CD4-positive, alpha-beta T cell (primary cell): Measurements from ENCODE around the gene RNASEH2B. TPM values are rescaled to one million over a fixed set of nuclear protein-coding genes. Genes with fewer than 3 reads are reported as not detected.

Source experiments
- ATAC-seq: fragments of 200-7000 bp; cut with Tn5 transposase; one replicate; pipeline ENCODE4 v1.10.0; 2022; ENCODE audit warnings: mild to moderate bottlenecking; ENCODE audit not compliant: poor library complexity
- CTCF ChIA-PET: fragments of 350-600 bp; sonication (Branson Sonifier 250); formaldehyde crosslinking; loops from one replicate; lab custom pipeline; 2021; ENCODE audit warnings: antibody characterized with exemption, inconsistent platforms; lab: Charles Lee
- POLR2A ChIA-PET: fragments of 350-600 bp; sonication (Branson Sonifier 250); formaldehyde crosslinking; loops from one replicate; lab custom pipeline; 2021; ENCODE audit warnings: antibody characterized with exemption, inconsistent platforms; lab: Charles Lee
- DNase-seq, 14 experiments: peaks; one replicate each; pipeline ENCODE4 v3.0.0-alpha.2; 2013 to 2020; ENCODE audit warnings: mixed read lengths in 2 of 14
- H3K27ac ChIP-seq, 2 donors: one replicate each; pipeline versions ENCODE4 v1.5.1 to v1.7.0; 2013; ENCODE audit warnings: low read length in 2 of 2, low read depth in 1 of 2, mild to moderate bottlenecking in 1 of 2
- H3K27me3 ChIP-seq, 2 experiments: 1 replicate in 1 of 2; 2 replicates in 1 of 2; pipeline versions ENCODE4 v1.6.1 to v1.7.0; 2013; ENCODE audit warnings: low read length in 2 of 2, control low read depth in 1 of 2, mild to moderate bottlenecking in 1 of 2, moderate library complexity in 1 of 2; ENCODE audit not compliant: insufficient read depth in 2 of 2, control insufficient read depth in 1 of 2
- H3K36me3 ChIP-seq: one replicate; pipeline ENCODE4 v1.6.1; 2013; ENCODE audit warnings: low read length, control low read depth; ENCODE audit not compliant: insufficient read depth
- H3K4me1 ChIP-seq: one replicate; pipeline ENCODE4 v1.6.1; 2013; ENCODE audit warnings: low read length, control low read depth; ENCODE audit not compliant: insufficient read depth
- H3K4me3 ChIP-seq: one replicate; pipeline ENCODE4 v1.5.1; 2013; ENCODE audit warnings: mild to moderate bottlenecking, low read length, moderate library complexity
- H3K9me3 ChIP-seq, 2 experiments: 1 replicate in 1 of 2; 2 replicates in 1 of 2; pipeline versions ENCODE4 v1.6.1 to v1.7.0; 2013; ENCODE audit warnings: low read length in 2 of 2, mild to moderate bottlenecking in 2 of 2, control low read depth in 1 of 2, moderate library complexity in 1 of 2; ENCODE audit not compliant: control insufficient read depth in 1 of 2, insufficient read depth in 1 of 2
- H3K27ac Mint-ChIP-seq: one replicate; pipeline ENCODE4 v1.8.0; 2020; ENCODE audit warnings: mixed read lengths
- H3K27me3 Mint-ChIP-seq: one replicate; pipeline ENCODE4 v1.8.0; 2021; ENCODE audit warnings: mixed read lengths
- H3K36me3 Mint-ChIP-seq: one replicate; pipeline ENCODE4 v1.8.0; 2021; ENCODE audit warnings: low read depth, mixed read lengths
- H3K4me1 Mint-ChIP-seq: one replicate; pipeline ENCODE4 v1.8.0; 2021; ENCODE audit warnings: low read depth, mixed read lengths
- H3K4me3 Mint-ChIP-seq: one replicate; pipeline ENCODE4 v1.8.0; 2020; ENCODE audit warnings: mild to moderate bottlenecking, mixed read lengths
- H3K9me3 Mint-ChIP-seq: one replicate; pipeline ENCODE4 v1.8.0; 2020; ENCODE audit warnings: mixed read lengths
- intact Hi-C, 2 experiments: fragments of 100-400 bp; cut with DNase I in 1 of 2; cut with micrococcal nuclease in 1 of 2; formaldehyde crosslinking; loops; one replicate each; pipeline versions ENCODE4 v1.15.1 to v1.9.0; 2023 to 2025; cut with DNase I, micrococcal nuclease
- total RNA-seq, 174 experiments: library from RNA in 2 of 174; stranded (reverse) in 2 of 174; gene quantifications; one replicate each; pipeline ENCODE4 v1.2.3 and lab custom pipeline; 2021 to 2026
- TF ChIP-seq, protein P1 (sequence below): fragments of 200-600 bp; IDR thresholded peaks from one replicate; pipeline ENCODE4 v1.8.0; 2022; ENCODE audit warnings: antibody characterized with exemption, mild to moderate bottlenecking

RNASEH2B gene
- total RNA-seq, 2 experiments from 2014 or later = 68.4 to 74.6 TPM

DNA sequence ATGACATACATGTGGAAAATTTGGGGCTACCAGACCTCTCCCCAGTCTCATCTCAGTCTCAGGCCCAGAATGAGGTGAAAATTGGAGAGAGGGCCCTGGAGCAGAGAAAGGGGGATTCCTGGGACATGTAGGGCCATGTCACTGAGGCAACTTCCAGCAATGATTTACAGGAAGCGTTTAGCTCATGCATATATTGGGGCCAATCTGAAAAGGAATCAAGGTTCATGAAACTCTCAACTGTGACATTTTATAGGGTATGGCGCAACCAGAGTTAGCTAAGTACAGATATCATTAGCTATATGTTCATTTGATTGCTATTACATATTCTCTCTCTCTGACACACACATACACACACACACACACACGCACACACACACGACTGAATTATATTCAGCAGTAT lies 86.3 kb downstream of the RNASEH2B start:
- Histone ChIP-seq H3K36me3 (no peaks in the 10 kb centered on the region), H3K4me1 (peaks cover 16% of the 10 kb centered on the region), H3K27ac (no peak overlapping the region), H3K4me3 (no peak overlapping the region), H3K9me3 (no peaks in the 10 kb centered on the region), H3K27me3 (no peaks in the 10 kb centered on the region)
- Mint-ChIP-seq H3K9me3 (no peaks in the 10 kb centered on the region), H3K36me3 (no peaks in the 10 kb centered on the region), H3K27me3 (no peaks in the 10 kb centered on the region), H3K4me1 (peaks cover 16% of the 10 kb centered on the region), H3K4me3 (no peak overlapping the region), H3K27ac (no peak overlapping the region)
- intact Hi-C loops = no loop called here
- TF ChIP-seq, protein P1, sequence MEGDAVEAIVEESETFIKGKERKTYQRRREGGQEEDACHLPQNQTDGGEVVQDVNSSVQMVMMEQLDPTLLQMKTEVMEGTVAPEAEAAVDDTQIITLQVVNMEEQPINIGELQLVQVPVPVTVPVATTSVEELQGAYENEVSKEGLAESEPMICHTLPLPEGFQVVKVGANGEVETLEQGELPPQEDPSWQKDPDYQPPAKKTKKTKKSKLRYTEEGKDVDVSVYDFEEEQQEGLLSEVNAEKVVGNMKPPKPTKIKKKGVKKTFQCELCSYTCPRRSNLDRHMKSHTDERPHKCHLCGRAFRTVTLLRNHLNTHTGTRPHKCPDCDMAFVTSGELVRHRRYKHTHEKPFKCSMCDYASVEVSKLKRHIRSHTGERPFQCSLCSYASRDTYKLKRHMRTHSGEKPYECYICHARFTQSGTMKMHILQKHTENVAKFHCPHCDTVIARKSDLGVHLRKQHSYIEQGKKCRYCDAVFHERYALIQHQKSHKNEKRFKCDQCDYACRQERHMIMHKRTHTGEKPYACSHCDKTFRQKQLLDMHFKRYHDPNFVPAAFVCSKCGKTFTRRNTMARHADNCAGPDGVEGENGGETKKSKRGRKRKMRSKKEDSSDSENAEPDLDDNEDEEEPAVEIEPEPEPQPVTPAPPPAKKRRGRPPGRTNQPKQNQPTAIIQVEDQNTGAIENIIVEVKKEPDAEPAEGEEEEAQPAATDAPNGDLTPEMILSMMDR = no peak
- ChIA-PET CTCF (no interaction called here), POLR2A (no interaction called here)
- DNase-seq = no peak
- ATAC-seq = no peak

DNA sequence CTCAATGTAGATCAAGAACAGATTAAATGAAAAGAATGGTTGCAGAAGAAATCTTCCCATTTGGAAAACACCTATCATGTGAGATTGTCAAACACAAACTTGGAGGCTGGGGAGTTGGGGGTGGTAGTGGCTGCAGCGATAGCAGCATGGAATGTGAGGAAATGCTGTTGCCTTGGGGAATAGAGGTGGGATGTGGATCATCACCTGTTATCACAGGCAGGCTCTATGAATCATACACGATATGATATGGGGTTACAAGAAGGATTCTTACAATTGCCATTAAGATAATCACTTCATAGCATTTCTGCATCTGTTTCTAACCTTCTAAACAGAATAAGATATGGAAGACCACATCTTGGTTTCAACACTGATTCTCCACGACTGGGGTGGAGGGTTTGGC lies 88.7 kb downstream of the RNASEH2B start:
- ChIA-PET CTCF (no interaction called here), POLR2A (no interaction called here)
- H3K27ac ChIP-seq = no peak overlapping the region
- H3K27me3 ChIP-seq = no peaks in the 10 kb centered on the region
- Mint-ChIP-seq H3K27me3 (peaks cover 10% of the 10 kb centered on the region), H3K36me3 (no peaks in the 10 kb centered on the region), H3K27ac (no peak overlapping the region), H3K4me1 (no peaks in the 10 kb centered on the region), H3K9me3 (no peaks in the 10 kb centered on the region), H3K4me3 (no peak overlapping the region)
- ATAC-seq (no peak), DNase-seq (no peak)
- intact Hi-C loops = no loop called here
- no peaks in the 10 kb centered on the region for H3K36me3 ChIP-seq
- H3K4me1 ChIP-seq = no peaks in the 10 kb centered on the region
- TF ChIP-seq, protein P1 = no peak
- H3K9me3 ChIP-seq = no peaks in the 10 kb centered on the region
- no peak overlapping the region for H3K4me3 ChIP-seq

DNA sequence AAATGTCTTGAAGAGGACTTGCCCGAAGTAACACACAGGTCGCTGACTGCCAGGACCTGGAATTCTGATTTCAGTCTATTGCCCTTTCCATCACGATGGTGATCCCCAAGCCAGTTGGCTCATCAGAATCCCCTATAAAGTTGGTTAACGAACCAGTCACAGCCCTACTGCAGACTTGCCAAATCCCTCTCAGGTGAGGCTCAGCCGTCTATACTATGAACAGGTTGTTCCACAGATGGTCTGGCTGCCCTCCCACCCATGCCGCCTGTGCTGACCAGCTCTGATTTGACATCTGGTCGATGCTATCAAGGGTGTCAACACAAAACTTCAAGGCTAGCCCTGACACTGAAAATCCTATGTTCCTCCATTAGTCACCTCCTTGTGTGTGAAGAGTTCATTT lies 90.0 kb downstream of the RNASEH2B start:
- TF ChIP-seq, protein P1 = no peak
- CTCF ChIA-PET = no interaction called here
- POLR2A ChIA-PET = no interaction called here

More for the DNA sequence above, 90.0 kb downstream of the RNASEH2B start:
- intact Hi-C loops = no loop called here
- DNase-seq (no peak), ATAC-seq (no peak)
- Histone ChIP-seq H3K27ac (no peak overlapping the region), H3K27me3 (no peaks in the 10 kb centered on the region), H3K36me3 (no peaks in the 10 kb centered on the region), H3K9me3 (no peaks in the 10 kb centered on the region), H3K4me1 (no peaks in the 10 kb centered on the region), H3K4me3 (no peak overlapping the region)
- Mint-ChIP-seq H3K36me3 (no peaks in the 10 kb centered on the region), H3K4me1 (no peaks in the 10 kb centered on the region), H3K4me3 (no peak overlapping the region), H3K27ac (no peak overlapping the region), H3K9me3 (no peaks in the 10 kb centered on the region), H3K27me3 (peaks cover 20% of the 10 kb centered on the region)
